ENCODE results near the gene CD53. TPM values are rescaled to one million over a fixed set of nuclear protein-coding genes. Genes with fewer than 3 reads are reported as not detected.

CD53 gene
- total RNA-seq, 2 donors from 2014 or later, result 5.7 to 12.2 TPM

DNA sequence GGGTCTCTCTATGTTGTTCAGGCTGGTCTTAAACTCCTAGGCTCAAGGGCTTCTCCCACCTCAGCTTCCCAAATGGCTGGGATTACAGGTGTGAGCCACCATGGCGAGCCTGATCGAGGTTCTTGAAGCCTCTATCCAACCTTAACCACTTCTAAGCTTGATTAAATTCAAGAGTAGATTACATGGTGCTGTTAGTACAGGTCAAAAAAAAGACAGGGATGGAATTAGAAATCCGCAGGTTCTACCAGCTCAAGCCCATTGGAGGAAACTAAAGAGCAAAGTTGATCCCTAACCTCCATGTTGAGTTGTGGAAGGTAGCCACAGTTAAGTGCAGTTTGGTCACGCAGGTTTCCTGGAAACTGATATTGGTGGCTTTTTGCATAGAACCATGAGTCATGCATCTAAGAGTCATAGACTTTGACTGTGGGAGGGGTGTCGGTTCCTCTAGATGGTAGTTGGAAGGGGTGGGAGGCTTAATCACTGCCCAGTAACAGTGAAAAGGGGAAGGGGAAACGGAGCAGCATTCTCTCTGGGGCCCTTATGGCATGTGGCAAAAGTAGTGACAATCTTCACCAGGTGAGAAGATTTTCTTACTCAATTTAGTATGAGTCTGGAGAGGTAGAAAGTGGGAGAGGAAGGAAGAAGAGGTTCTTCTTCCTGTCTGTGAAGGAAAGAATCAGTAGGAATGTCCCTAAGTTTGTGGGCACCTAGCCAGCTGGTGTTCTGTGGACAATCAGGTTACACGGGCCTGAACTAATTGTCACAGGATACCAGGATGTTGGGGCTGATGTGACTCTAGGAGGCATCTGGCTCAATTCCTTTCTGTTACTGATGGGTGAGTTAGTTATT, 7.0 kb downstream of the CD53 start:
- Histone ChIP-seq H3K36me3 (no peaks in the 10 kb centered on the region), H3K27me3 (replicated peaks; ENCODE audit: insufficient read depth) (no peaks in the 10 kb centered on the region), H3K27ac (no peak overlapping the region), H3K4me1 (replicated peaks) (no peaks in the 10 kb centered on the region), H3K9me3 (no peaks in the 10 kb centered on the region), H3K4me3 (no peak overlapping the region)
- no peak for DNase-seq (ENCODE audit: low spot score)
- intact Hi-C loops (cut with DNase I), result no loop called here
- 47% methylated on average over 7 of the region's 7 CpGs for WGBS
- TF ChIP-seq CTCF (IDR thresholded peaks at IDR 0.05), result no peak
- no peak for TF ChIP-seq POLR2A (IDR thresholded peaks at IDR 0.05)
- no peak for TF ChIP-seq POLR2AphosphoS5 (IDR thresholded peaks at IDR 0.05)

DNA sequence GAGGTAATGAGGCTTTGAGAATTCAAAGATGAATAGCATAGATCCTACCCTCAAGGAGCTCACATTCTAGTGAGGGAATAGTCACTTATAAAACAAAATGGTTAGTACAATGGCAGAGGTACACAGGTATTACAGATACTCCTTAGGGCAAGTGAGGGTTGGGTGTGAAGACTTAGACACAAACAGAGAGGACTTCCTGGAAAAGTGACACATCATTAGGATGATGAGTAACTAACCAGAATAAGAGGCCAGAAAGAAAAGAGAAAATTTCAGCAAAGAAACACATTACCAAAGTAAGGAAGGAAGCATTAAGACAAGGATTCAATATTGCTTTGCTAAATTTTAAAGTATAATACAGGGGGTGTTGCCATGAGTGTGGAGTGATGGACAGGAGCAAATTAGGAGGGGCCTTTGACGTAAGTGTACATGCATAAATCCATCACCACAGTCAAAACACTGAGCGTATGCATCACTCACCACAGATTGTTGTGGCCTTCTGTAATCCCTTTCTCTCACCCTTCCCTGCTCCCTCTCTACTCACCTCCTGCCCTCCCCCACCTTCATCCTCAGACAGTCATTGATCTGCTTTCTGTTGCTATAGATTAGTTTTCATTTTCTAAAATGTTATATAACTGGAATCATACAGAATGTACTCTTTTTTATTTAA, 7.9 kb downstream of the CD53 start:
- TF ChIP-seq POLR2A (IDR thresholded peaks at IDR 0.05) (no peak), POLR2AphosphoS5 (IDR thresholded peaks at IDR 0.05) (no peak), CTCF (IDR thresholded peaks at IDR 0.05) (no peak)
- intact Hi-C loops (cut with DNase I), result no loop called here
- Histone ChIP-seq H3K4me1 (replicated peaks) (no peaks in the 10 kb centered on the region), H3K9me3 (no peaks in the 10 kb centered on the region), H3K36me3 (no peaks in the 10 kb centered on the region), H3K27ac (no peak overlapping the region), H3K4me3 (no peak overlapping the region), H3K27me3 (replicated peaks; ENCODE audit: insufficient read depth) (no peaks in the 10 kb centered on the region)
- DNase-seq (ENCODE audit: low spot score), result no peak
- WGBS, result 69% methylated on average over 2 of the region's 2 CpGs

DNA sequence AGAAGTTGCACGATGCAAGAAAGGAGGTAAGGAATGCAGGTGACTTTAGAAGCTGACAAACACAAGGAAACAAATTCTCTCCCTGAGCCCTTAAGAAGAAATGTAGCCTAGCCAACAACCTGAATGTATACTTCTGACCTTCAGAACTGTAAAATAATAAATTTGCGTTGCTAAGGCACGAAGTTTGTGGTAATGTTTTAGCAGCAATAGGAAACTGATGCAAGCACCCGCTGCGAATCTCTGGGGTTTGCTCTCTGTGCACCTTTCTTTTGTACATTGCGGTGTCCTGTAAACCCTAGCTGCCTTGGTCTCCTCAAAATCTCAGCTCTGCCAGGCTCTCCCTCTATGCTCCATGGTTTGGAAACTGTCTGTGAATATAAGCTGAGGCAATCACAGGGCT, 15.1 kb downstream of the CD53 start:
- no peak for DNase-seq (ENCODE audit: low spot score)
- TF ChIP-seq POLR2A (IDR thresholded peaks at IDR 0.05), result no peak
- TF ChIP-seq POLR2AphosphoS5 (IDR thresholded peaks at IDR 0.05), result no peak
- TF ChIP-seq CTCF (IDR thresholded peaks at IDR 0.05), result no peak
- no peaks in the 10 kb centered on the region for H3K27me3 ChIP-seq (replicated peaks; ENCODE audit: insufficient read depth)
- no peaks in the 10 kb centered on the region for H3K4me1 ChIP-seq (replicated peaks)
- H3K9me3 ChIP-seq, result no peaks in the 10 kb centered on the region
- no peaks in the 10 kb centered on the region for H3K36me3 ChIP-seq
- H3K4me3 ChIP-seq, result no peak overlapping the region
- WGBS, result 82% methylated on average over 6 of the region's 6 CpGs
- no peak overlapping the region for H3K27ac ChIP-seq
- intact Hi-C loops (cut with DNase I), result no loop called here

- no peak for DNase-seq (ENCODE audit: low spot score)
- no peak overlapping the region for H3K27ac ChIP-seq
Observed at GRCh38 chr1:110888641-110889040, 15.7 kb downstream of the CD53 start.

More at GRCh38 chr1:110888641-110889040, 15.7 kb downstream of the CD53 start:
- H3K9me3 ChIP-seq, result no peaks in the 10 kb centered on the region
- no peaks in the 10 kb centered on the region for H3K4me1 ChIP-seq (replicated peaks)
- intact Hi-C loops (cut with DNase I), result no loop called here
- H3K27me3 ChIP-seq (replicated peaks; ENCODE audit: insufficient read depth), result no peaks in the 10 kb centered on the region
- H3K4me3 ChIP-seq, result no peak overlapping the region
- TF ChIP-seq POLR2A (IDR thresholded peaks at IDR 0.05) (no peak), CTCF (IDR thresholded peaks at IDR 0.05) (no peak), POLR2AphosphoS5 (IDR thresholded peaks at IDR 0.05) (no peak)
- no peaks in the 10 kb centered on the region for H3K36me3 ChIP-seq
